A549 treated with DMSO at 1 μM for 4 hours (cell line): ENCODE data around the gene EGFR. TPM values are rescaled to one million over a fixed set of nuclear protein-coding genes. Genes with fewer than 3 reads are reported as not detected.

ENCODE experiments used
- total RNA-seq: library from RNA; stranded (reverse); fragments of 200-300 nt; extraction: Qiagen RNA extraction; gene quantifications from 5 replicates; pipeline ENCODE4 v1.2.3, GENCODE V29; 2022; ENCODE audit warnings: low read depth

The EGFR gene
- 105 to 158 TPM (median 140 TPM) in 5 replicates for total RNA-seq

GRCh38 chr7:55018361-55019190, at the start of gene EGFR:
EGFR (plus strand) TSS chr7:55019017; CDS start chr7:55019278, 261 bp downstream.

